Measurements from ENCODE around the gene CPNE4. TPM values are rescaled to one million over a fixed set of nuclear protein-coding genes. Genes with fewer than 3 reads are reported as not detected.
A peak's percentile ranks its signal among the peaks of the same experiment; 100 is the strongest.
"Not testable (repeated sequence)": the region's sequence is repeated elsewhere in the genome, so short reads cannot be mapped to it uniquely, and the experiment has no call there.

The CPNE4 gene
- total and polyA plus RNA-seq, 7 experiments from 2014 or later: not detected

- intact Hi-C loops (cut with micrococcal nuclease): no loop called here
- Mint-ChIP-seq H3K27ac (no peak overlapping the region), H3K9me3 (peaks cover 0 to 6% (median 0%) of the 10 kb centered on the region in 11 donors), H3K36me3 (peaks cover 11 to 41% (median 29%) of the 10 kb centered on the region in 5 donors), H3K4me3 (no peak overlapping the region), H3K27me3 (no peaks in the 10 kb centered on the region), H3K4me1 (peaks cover 7 to 39% (median 28%) of the 10 kb centered on the region in 7 donors)
- no peak for DNase-seq
- Histone ChIP-seq H3K36me3 (ENCODE audit: control insufficient read depth in 2 of 3, insufficient read depth in 3 of 3, low read length in 3 of 3) (peaks cover 0 to 26% (median 18%) of the 10 kb centered on the region in 3 experiments), H3K27ac (ENCODE audit: low read depth, low read length) (no peak overlapping the region), H3K4me3 (ENCODE audit: low read length) (no peak overlapping the region), H3K4me1 (ENCODE audit: control insufficient read depth in 2 of 2, insufficient read depth in 2 of 2, low read length in 2 of 2) (peaks cover 0 to 4% of the 10 kb centered on the region in 2 donors), H3K27me3 (ENCODE audit: control insufficient read depth in 2 of 2, insufficient read depth in 2 of 2, low read length in 2 of 2) (no peaks in the 10 kb centered on the region), H3K9me3 (ENCODE audit: control insufficient read depth in 2 of 3, low read length in 3 of 3) (no peaks in the 10 kb centered on the region)
- no peak for ATAC-seq
- ChIA-PET CTCF (no interaction called here), POLR2A (no interaction called here)
Measured at GRCh38 chr3:131491084-131491483, 543.7 kb downstream of the CPNE4 start.

- H3K27me3 ChIP-seq (ENCODE audit: control insufficient read depth in 2 of 2, insufficient read depth in 2 of 2, low read length in 2 of 2); H3K4me1 ChIP-seq (ENCODE audit: control insufficient read depth in 2 of 2, insufficient read depth in 2 of 2, low read length in 2 of 2); H3K27ac ChIP-seq (ENCODE audit: low read depth, low read length); H3K9me3 ChIP-seq (ENCODE audit: control insufficient read depth in 2 of 3, low read length in 3 of 3); POLR2A ChIA-PET; H3K27me3 Mint-ChIP-seq; CTCF ChIA-PET; H3K9me3 Mint-ChIP-seq; ATAC-seq; H3K4me3 ChIP-seq (ENCODE audit: low read length): not testable (repeated sequence)
- peaks cover 0 to 41% (median 25%) of the 10 kb centered on the region in 5 donors for H3K36me3 Mint-ChIP-seq
- H3K4me3 Mint-ChIP-seq: peak overlapping the region in 3 of 10 donors; percentile 6 to 33 (median 7)
- intact Hi-C loops (cut with micrococcal nuclease): loop anchor here in 1 of 2 donors (5.0 kb wide), 1 partner anchor 454 kb away; no protein-coding TSS in a partner anchor
- H3K36me3 ChIP-seq (ENCODE audit: control insufficient read depth in 2 of 3, insufficient read depth in 3 of 3, low read length in 3 of 3): peaks cover 0 to 30% (median 7%) of the 10 kb centered on the region in 3 experiments
- peak overlapping the region in 2 of 9 donors; percentile 1 to 25 for H3K27ac Mint-ChIP-seq
- DNase-seq: peak in 3 of 9 donors; percentile 10 to 26 (median 11)
- H3K4me1 Mint-ChIP-seq: peaks cover 10 to 28% (median 21%) of the 10 kb centered on the region in 7 donors
Measured at GRCh38 chr3:131486545-131486944, 548.3 kb downstream of the CPNE4 start.

GRCh38 chr3:131485119-131485518 is 549.7 kb downstream of the CPNE4 start:
- POLR2A ChIA-PET: interaction anchor here (1.0 kb wide), 1 partner anchor 10 kb away, joined by 5 read pairs; no protein-coding TSS in a partner anchor
- no peak overlapping the region for H3K27ac Mint-ChIP-seq
- ATAC-seq (no peak), DNase-seq (no peak)
- intact Hi-C loops (cut with micrococcal nuclease): loop anchor here in 1 of 2 donors (5.0 kb wide), 1 partner anchor 453 kb away; no protein-coding TSS in a partner anchor
- Histone ChIP-seq H3K9me3 (ENCODE audit: control insufficient read depth in 2 of 3, low read length in 3 of 3) (no peaks in the 10 kb centered on the region), H3K27me3 (ENCODE audit: control insufficient read depth in 2 of 2, insufficient read depth in 2 of 2, low read length in 2 of 2) (no peaks in the 10 kb centered on the region), H3K4me1 (ENCODE audit: control insufficient read depth in 2 of 2, insufficient read depth in 2 of 2, low read length in 2 of 2) (no peaks in the 10 kb centered on the region), H3K4me3 (ENCODE audit: low read length) (no peak overlapping the region), H3K36me3 (ENCODE audit: control insufficient read depth in 2 of 3, insufficient read depth in 3 of 3, low read length in 3 of 3) (peaks cover 0 to 27% (median 8%) of the 10 kb centered on the region in 3 experiments), H3K27ac (ENCODE audit: low read depth, low read length) (no peak overlapping the region)
- peaks cover 10 to 30% (median 21%) of the 10 kb centered on the region in 7 donors for H3K4me1 Mint-ChIP-seq
- CTCF ChIA-PET: no interaction called here
- H3K9me3 Mint-ChIP-seq: peaks cover 0 to 6% (median 0%) of the 10 kb centered on the region in 11 donors
- no peak overlapping the region for H3K4me3 Mint-ChIP-seq
- H3K36me3 Mint-ChIP-seq: peaks cover 1 to 47% (median 26%) of the 10 kb centered on the region in 5 donors
- no peaks in the 10 kb centered on the region for H3K27me3 Mint-ChIP-seq

GRCh38 chr3:131484496-131485111 is 550.2 kb downstream of the CPNE4 start:
- Mint-ChIP-seq H3K27me3 (no peaks in the 10 kb centered on the region), H3K4me3 (no peak overlapping the region), H3K9me3 (peaks cover 0 to 6% (median 0%) of the 10 kb centered on the region in 11 donors), H3K4me1 (peaks cover 10 to 33% (median 21%) of the 10 kb centered on the region in 7 donors), H3K36me3 (peaks cover 4 to 49% (median 28%) of the 10 kb centered on the region in 5 donors), H3K27ac (no peak overlapping the region)
- Histone ChIP-seq H3K27ac (ENCODE audit: low read depth, low read length) (no peak overlapping the region), H3K27me3 (ENCODE audit: control insufficient read depth in 2 of 2, insufficient read depth in 2 of 2, low read length in 2 of 2) (no peaks in the 10 kb centered on the region), H3K9me3 (ENCODE audit: control insufficient read depth in 2 of 3, low read length in 3 of 3) (no peaks in the 10 kb centered on the region), H3K4me1 (ENCODE audit: control insufficient read depth in 2 of 2, insufficient read depth in 2 of 2, low read length in 2 of 2) (no peaks in the 10 kb centered on the region), H3K36me3 (ENCODE audit: control insufficient read depth in 2 of 3, insufficient read depth in 3 of 3, low read length in 3 of 3) (peaks cover 0 to 22% (median 8%) of the 10 kb centered on the region in 3 experiments), H3K4me3 (ENCODE audit: low read length) (no peak overlapping the region)
- ATAC-seq: no peak
- POLR2A ChIA-PET: interaction anchor here (1.0 kb wide), 1 partner anchor 11 kb away, joined by 5 read pairs; no protein-coding TSS in a partner anchor
- CTCF ChIA-PET: no interaction called here
- intact Hi-C loops (cut with micrococcal nuclease): loop anchor here in 1 of 2 donors (5.0 kb wide), 1 partner anchor 452 kb away; no protein-coding TSS in a partner anchor
- DNase-seq: no peak

Small RNAs within 50 kb of the gene (microRNA-seq; reads per million reads assigned to microRNA genes)
- gene MIR5704 (ENCODE audit: borderline microRNAs expressed): not detected
